GM18505 (cell line): ENCODE measurements around the gene SECTM1.
"Not testable (repeated sequence)": the region's sequence is repeated elsewhere in the genome, so short reads cannot be mapped to it uniquely, and the experiment has no call there.

Source experiments
- ATAC-seq: cut with Tn5 transposase; IDR thresholded peaks from one replicate; pipeline ENCODE4 v1.9.1; 2021; ENCODE audit not compliant: unreplicated experiment
- POLR2A ChIP-seq: IDR thresholded peaks from 4 replicates; pipeline ENCODE4 v1.6.1; 2011; ENCODE audit warnings: borderline replicate concordance; ENCODE audit not compliant: insufficient read depth, insufficient read length; ENCODE audit errors: extremely low read depth

The SECTM1 gene

GRCh38 chr17:82373731-82374625 is 40.4 kb upstream of the SECTM1 start:
- TF ChIP-seq POLR2A = no peak
- ATAC-seq = no peak

GRCh38 chr17:82373072-82373452 is 39.5 kb upstream of the SECTM1 start:
- ATAC-seq = not testable (repeated sequence)

- ATAC-seq = no peak
- TF ChIP-seq POLR2A = no peak
Observed at GRCh38 chr17:82372249-82373071, 38.9 kb upstream of the SECTM1 start.

GRCh38 chr17:82371333-82372248 is 38.0 kb upstream of the SECTM1 start, which contains the start of gene UTS2R:
UTS2R (plus strand) TSS chr17:82371765; CDS start chr17:82374325, 2,560 bp downstream.
- no peak for TF ChIP-seq POLR2A
- no peak for ATAC-seq

GRCh38 chr17:82370471-82371332 is 37.1 kb upstream of the SECTM1 start:
- ATAC-seq = no peak
- no peak for TF ChIP-seq POLR2A

- no peak for TF ChIP-seq POLR2A
- no peak for ATAC-seq
Observed at GRCh38 chr17:82369211-82369610, 35.6 kb upstream of the SECTM1 start.

GRCh38 chr17:82367724-82368524 is 34.4 kb upstream of the SECTM1 start:
- no peak for ATAC-seq
- TF ChIP-seq POLR2A = no peak

- no peak for TF ChIP-seq POLR2A
- ATAC-seq = no peak
Observed at GRCh38 chr17:82366749-82367148, 33.2 kb upstream of the SECTM1 start.

GRCh38 chr17:82365606-82366295 is 32.2 kb upstream of the SECTM1 start:
- no peak for TF ChIP-seq POLR2A
- ATAC-seq = no peak

- no peak for ATAC-seq
- no peak for TF ChIP-seq POLR2A
Observed at GRCh38 chr17:82361885-82362633, 28.5 kb upstream of the SECTM1 start.

- not testable (repeated sequence) for ATAC-seq
Observed at GRCh38 chr17:82359451-82360074, 26.0 kb upstream of the SECTM1 start.
